ENCODE results near the gene CAND1.

Gene CAND1

DNA sequence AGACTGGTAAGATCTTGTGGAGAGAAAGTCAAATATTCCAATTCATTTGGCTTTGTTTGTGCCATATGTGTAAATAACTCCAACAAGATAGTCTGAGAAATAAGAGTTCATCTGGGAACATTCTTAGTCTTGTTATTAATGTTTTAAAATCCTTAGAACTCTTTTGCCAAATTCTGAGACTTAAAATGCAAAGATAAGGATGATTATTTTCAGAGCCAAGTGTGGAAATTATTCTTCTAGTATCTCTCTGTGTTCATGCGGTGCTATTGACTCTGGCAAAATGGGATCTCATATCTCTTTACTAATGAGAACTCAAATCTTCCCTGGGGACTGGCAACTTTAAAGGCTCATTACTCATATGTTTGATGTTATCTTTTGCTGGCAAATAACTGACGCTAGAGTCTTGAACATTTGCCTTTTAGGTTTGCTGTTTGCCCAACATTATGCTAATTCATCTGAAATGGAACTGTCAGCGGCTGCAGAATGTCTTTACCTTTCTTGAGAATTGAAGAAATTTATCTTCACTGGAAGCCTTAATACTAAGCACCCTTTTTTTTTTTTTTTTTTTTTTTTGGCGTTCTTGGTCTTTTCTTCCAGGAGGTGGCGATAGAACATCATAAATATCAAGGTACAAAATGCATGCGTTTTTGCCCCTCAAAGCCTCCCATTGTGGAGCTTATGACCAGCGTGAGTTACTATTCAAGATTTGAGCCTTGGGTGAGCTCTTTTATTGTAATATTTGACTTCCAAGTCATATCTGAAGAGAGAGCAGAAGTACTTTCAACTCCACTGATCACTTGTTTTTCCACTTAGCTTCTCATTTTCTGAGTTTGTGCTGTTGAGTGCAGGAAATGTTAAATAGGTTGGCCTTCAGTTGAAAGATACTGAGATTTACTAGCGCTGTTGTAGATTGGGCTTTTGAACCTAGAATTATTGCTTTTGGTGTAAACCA lies 86.5 kb downstream of the CAND1 start:
- in situ Hi-C loops (cut with MboI; ENCODE audit: low sequenced_read_pairs, unreplicated experiment): loop anchor here (10.0 kb wide), 1 partner anchor 589 kb away; no protein-coding TSS in a partner anchor
- TF ChIP-seq, protein P1, sequence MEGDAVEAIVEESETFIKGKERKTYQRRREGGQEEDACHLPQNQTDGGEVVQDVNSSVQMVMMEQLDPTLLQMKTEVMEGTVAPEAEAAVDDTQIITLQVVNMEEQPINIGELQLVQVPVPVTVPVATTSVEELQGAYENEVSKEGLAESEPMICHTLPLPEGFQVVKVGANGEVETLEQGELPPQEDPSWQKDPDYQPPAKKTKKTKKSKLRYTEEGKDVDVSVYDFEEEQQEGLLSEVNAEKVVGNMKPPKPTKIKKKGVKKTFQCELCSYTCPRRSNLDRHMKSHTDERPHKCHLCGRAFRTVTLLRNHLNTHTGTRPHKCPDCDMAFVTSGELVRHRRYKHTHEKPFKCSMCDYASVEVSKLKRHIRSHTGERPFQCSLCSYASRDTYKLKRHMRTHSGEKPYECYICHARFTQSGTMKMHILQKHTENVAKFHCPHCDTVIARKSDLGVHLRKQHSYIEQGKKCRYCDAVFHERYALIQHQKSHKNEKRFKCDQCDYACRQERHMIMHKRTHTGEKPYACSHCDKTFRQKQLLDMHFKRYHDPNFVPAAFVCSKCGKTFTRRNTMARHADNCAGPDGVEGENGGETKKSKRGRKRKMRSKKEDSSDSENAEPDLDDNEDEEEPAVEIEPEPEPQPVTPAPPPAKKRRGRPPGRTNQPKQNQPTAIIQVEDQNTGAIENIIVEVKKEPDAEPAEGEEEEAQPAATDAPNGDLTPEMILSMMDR (IDR thresholded peaks at IDR 0.05; ENCODE audit: borderline replicate concordance, control extremely low read depth, extremely low read depth, insufficient read depth, missing control alignments): no peak
- peak; percentile 13 for DNase-seq (ENCODE audit: low spot score)

DNA sequence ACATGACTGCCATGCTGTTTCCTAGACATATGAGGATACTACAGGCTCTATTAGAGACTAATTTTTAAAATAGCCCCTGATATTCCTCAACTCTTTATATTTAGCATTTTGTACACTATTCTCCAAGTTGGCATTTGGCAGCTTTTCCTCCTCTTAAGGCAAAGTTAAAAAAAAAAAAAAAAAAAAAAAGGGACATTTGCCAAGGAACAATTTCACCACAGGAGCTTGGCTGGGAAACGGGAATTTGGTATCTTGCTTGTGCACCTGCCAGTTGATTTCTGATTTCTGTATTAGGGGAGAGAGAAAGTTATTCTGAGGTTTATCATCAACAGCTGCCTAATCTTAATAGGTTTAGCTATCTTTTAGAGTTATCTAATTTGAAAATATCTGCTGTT lies 87.2 kb downstream of the CAND1 start:
- in situ Hi-C loops (cut with MboI; ENCODE audit: low sequenced_read_pairs, unreplicated experiment): loop anchor here (10.0 kb wide), 1 partner anchor 588 kb away; no protein-coding TSS in a partner anchor
- TF ChIP-seq, protein P1 (IDR thresholded peaks at IDR 0.05; ENCODE audit: borderline replicate concordance, control extremely low read depth, extremely low read depth, insufficient read depth, missing control alignments): no peak
- no peak for DNase-seq (ENCODE audit: low spot score)

DNA sequence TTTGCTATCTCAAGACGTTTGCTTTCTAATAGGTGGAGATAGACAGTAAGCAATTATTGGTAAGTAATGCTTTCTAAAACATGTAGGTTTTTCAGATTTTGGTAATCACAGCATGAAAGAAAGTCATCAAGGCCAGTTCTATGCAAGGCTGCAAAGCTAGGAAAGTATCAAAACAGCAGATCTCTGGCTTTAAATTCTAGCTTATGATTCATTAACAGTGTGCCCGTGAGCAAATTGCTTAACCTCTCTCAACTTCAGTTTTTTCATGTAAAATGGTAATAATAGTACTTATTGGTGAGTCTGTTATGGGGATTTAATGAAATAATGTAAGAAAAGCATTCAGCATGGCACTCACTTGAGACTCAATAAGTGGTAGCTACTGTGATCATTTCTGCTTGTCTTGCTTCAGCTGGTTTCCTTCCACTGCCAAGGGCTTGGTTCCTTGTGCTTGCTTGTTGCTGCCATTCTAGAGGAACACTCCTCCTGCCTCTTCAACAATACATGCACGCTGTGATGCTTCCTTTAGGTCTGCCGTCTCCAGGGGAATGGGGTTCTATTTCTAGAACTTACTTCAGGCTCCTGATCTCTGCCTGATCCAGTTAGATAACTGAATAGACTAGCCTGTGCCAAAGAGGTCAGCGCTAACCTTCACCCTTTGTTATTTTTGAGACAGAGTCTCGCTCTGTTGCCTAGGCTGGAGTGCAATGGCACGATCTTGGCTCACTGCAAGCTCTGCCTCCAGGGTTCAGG lies 88.4 kb downstream of the CAND1 start:
- in situ Hi-C loops (cut with MboI; ENCODE audit: low sequenced_read_pairs, unreplicated experiment): loop anchor here (10.0 kb wide), 1 partner anchor 587 kb away; no protein-coding TSS in a partner anchor
- TF ChIP-seq, protein P1 (IDR thresholded peaks at IDR 0.05; ENCODE audit: borderline replicate concordance, control extremely low read depth, extremely low read depth, insufficient read depth, missing control alignments): no peak
- DNase-seq (ENCODE audit: low spot score): no peak

GRCh38 chr12:67358781-67359338 lies 89.7 kb downstream of the CAND1 start:
- in situ Hi-C loops (cut with MboI; ENCODE audit: low sequenced_read_pairs, unreplicated experiment): loop anchor here (10.0 kb wide), 1 partner anchor 586 kb away; no protein-coding TSS in a partner anchor
- TF ChIP-seq, protein P1 (IDR thresholded peaks at IDR 0.05; ENCODE audit: borderline replicate concordance, control extremely low read depth, extremely low read depth, insufficient read depth, missing control alignments): no peak
- DNase-seq (ENCODE audit: low spot score): no peak

DNA sequence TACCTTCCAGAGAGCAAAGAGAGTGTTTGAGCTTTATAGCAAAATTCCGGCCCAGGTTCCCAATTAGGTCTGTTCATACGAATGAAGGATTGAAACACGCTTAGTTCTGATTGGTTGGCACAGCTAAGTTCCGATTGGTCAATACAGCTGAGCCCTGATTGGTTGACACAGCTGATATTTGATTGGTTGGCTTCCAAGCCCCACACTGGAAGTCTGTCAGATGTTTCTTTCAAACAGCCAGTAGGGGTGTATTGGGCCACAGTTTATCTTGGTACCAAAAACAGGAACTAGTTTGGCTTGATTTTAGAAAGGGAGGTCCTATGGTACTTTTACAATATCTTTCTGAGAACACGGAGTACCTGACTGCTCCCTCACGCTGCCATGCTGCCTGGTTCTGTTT lies 93.4 kb downstream of the CAND1 start:
- in situ Hi-C loops (cut with MboI; ENCODE audit: low sequenced_read_pairs, unreplicated experiment): no loop called here
- DNase-seq (ENCODE audit: low spot score): no peak
- TF ChIP-seq, protein P1 (IDR thresholded peaks at IDR 0.05; ENCODE audit: borderline replicate concordance, control extremely low read depth, extremely low read depth, insufficient read depth, missing control alignments): no peak

- TF ChIP-seq, protein P1 (IDR thresholded peaks at IDR 0.05; ENCODE audit: borderline replicate concordance, control extremely low read depth, extremely low read depth, insufficient read depth, missing control alignments): no peak
- DNase-seq (ENCODE audit: low spot score): no peak
- in situ Hi-C loops (cut with MboI; ENCODE audit: low sequenced_read_pairs, unreplicated experiment): no loop called here
Observed at GRCh38 chr12:67364228-67364627, 95.1 kb downstream of the CAND1 start.
